ENCODE data around the gene CRYBG2.

CRYBG2 gene

GRCh38 chr1:26399034-26399433 is 45.1 kb upstream of the CRYBG2 start:
- TF ChIP-seq CTCF (IDR thresholded peaks at IDR 0.05; ENCODE audit: low read length) (no peak), EZH2phosphoT487 (IDR thresholded peaks at IDR 0.05; ENCODE audit: low read length) (no peak), EZH2 (optimal IDR thresholded peaks at IDR 0.05; ENCODE audit: low read depth, low read length) (no peak)
- Histone ChIP-seq H3K36me3 (replicated peaks; ENCODE audit: insufficient read depth, low read length) (no peaks in the 10 kb centered on the region), H3K27ac (ENCODE audit: low read length) (no peak overlapping the region), H3K4me2 (ENCODE audit: low read depth, low read length) (no peak overlapping the region), H2AFZ (ENCODE audit: low read length) (no peak overlapping the region), H4K20me1 (ENCODE audit: insufficient read depth, low read length) (no peaks in the 10 kb centered on the region), H3K4me3 (ENCODE audit: low read length) (no peak overlapping the region), H3K9ac (ENCODE audit: low read length) (no peak overlapping the region), H3K4me1 (ENCODE audit: low read length) (no peaks in the 10 kb centered on the region), H3F3A (ENCODE audit: insufficient read depth, low read length) (no peaks in the 10 kb centered on the region), H3K27me3 (replicated peaks; ENCODE audit: insufficient read depth, low read length) (peaks cover 22% of the 10 kb centered on the region; the same call in 1 of the 2 replicates), H3K9me3 (replicated peaks; ENCODE audit: insufficient read depth, low read length) (no peaks in the 10 kb centered on the region), H3K79me2 (ENCODE audit: low read length) (no peaks in the 10 kb centered on the region), H3K9me2 (replicated peaks; ENCODE audit: insufficient read depth, low read length) (no peaks in the 10 kb centered on the region)
- no peak for DNase-seq

- no peaks in the 10 kb centered on the region for H3K4me1 ChIP-seq (ENCODE audit: low read length)
- H3K79me2 ChIP-seq (ENCODE audit: low read length), result no peaks in the 10 kb centered on the region
- H3K27ac ChIP-seq (ENCODE audit: low read length), result no peak overlapping the region
- no peaks in the 10 kb centered on the region for H4K20me1 ChIP-seq (ENCODE audit: insufficient read depth, low read length)
- H3K4me3 ChIP-seq (ENCODE audit: low read length), result no peak overlapping the region
- no peaks in the 10 kb centered on the region for H3K9me2 ChIP-seq (replicated peaks; ENCODE audit: insufficient read depth, low read length)
- H3K36me3 ChIP-seq (replicated peaks; ENCODE audit: insufficient read depth, low read length), result no peaks in the 10 kb centered on the region
- H3K4me2 ChIP-seq (ENCODE audit: low read depth, low read length), result no peak overlapping the region
- 0 out of 2 replicates have a peak, but pooled peaks cover 3% of the 10 kb centered on the region for H3K27me3 ChIP-seq (replicated peaks; ENCODE audit: insufficient read depth, low read length)
- no peaks in the 10 kb centered on the region for H3F3A ChIP-seq (ENCODE audit: insufficient read depth, low read length)
- DNase-seq, result no peak
- TF ChIP-seq EZH2phosphoT487 (IDR thresholded peaks at IDR 0.05; ENCODE audit: low read length), result no peak
- no peak for TF ChIP-seq EZH2 (optimal IDR thresholded peaks at IDR 0.05; ENCODE audit: low read depth, low read length)
- no peak for TF ChIP-seq CTCF (IDR thresholded peaks at IDR 0.05; ENCODE audit: low read length)
- no peak overlapping the region for H2AFZ ChIP-seq (ENCODE audit: low read length)
- H3K9me3 ChIP-seq (replicated peaks; ENCODE audit: insufficient read depth, low read length), result no peaks in the 10 kb centered on the region
- H3K9ac ChIP-seq (ENCODE audit: low read length), result no peak overlapping the region
Observed at GRCh38 chr1:26395754-26396153, 41.8 kb upstream of the CRYBG2 start.

- no peak overlapping the region for H3K9ac ChIP-seq (ENCODE audit: low read length)
- no peaks in the 10 kb centered on the region for H3K79me2 ChIP-seq (ENCODE audit: low read length)
- no peaks in the 10 kb centered on the region for H4K20me1 ChIP-seq (ENCODE audit: insufficient read depth, low read length)
- DNase-seq, result no peak
- no peaks in the 10 kb centered on the region for H3F3A ChIP-seq (ENCODE audit: insufficient read depth, low read length)
- no peaks in the 10 kb centered on the region for H3K9me2 ChIP-seq (replicated peaks; ENCODE audit: insufficient read depth, low read length)
- TF ChIP-seq CTCF (IDR thresholded peaks at IDR 0.05; ENCODE audit: low read length) (peak; percentile 45), EZH2phosphoT487 (IDR thresholded peaks at IDR 0.05; ENCODE audit: low read length) (no peak), EZH2 (optimal IDR thresholded peaks at IDR 0.05; ENCODE audit: low read depth, low read length) (no peak)
- no peak overlapping the region for H2AFZ ChIP-seq (ENCODE audit: low read length)
- H3K27ac ChIP-seq (ENCODE audit: low read length), result no peak overlapping the region
- no peak overlapping the region for H3K4me3 ChIP-seq (ENCODE audit: low read length)
- H3K9me3 ChIP-seq (replicated peaks; ENCODE audit: insufficient read depth, low read length), result no peaks in the 10 kb centered on the region
- H3K27me3 ChIP-seq (replicated peaks; ENCODE audit: insufficient read depth, low read length), result 0 out of 2 replicates have a peak, but pooled peaks cover 3% of the 10 kb centered on the region
- no peak overlapping the region for H3K4me2 ChIP-seq (ENCODE audit: low read depth, low read length)
- no peaks in the 10 kb centered on the region for H3K4me1 ChIP-seq (ENCODE audit: low read length)
- no peaks in the 10 kb centered on the region for H3K36me3 ChIP-seq (replicated peaks; ENCODE audit: insufficient read depth, low read length)
Observed at GRCh38 chr1:26391450-26391849, 37.5 kb upstream of the CRYBG2 start.
